ENCODE measurements around the gene NTSR1. TPM values are rescaled to one million over a fixed set of nuclear protein-coding genes. Genes with fewer than 3 reads are reported as not detected.

NTSR1 gene
- total and polyA plus RNA-seq, 3 donors from 2014 or later, result 0.41 to 1.3 (median 0.81) TPM

DNA sequence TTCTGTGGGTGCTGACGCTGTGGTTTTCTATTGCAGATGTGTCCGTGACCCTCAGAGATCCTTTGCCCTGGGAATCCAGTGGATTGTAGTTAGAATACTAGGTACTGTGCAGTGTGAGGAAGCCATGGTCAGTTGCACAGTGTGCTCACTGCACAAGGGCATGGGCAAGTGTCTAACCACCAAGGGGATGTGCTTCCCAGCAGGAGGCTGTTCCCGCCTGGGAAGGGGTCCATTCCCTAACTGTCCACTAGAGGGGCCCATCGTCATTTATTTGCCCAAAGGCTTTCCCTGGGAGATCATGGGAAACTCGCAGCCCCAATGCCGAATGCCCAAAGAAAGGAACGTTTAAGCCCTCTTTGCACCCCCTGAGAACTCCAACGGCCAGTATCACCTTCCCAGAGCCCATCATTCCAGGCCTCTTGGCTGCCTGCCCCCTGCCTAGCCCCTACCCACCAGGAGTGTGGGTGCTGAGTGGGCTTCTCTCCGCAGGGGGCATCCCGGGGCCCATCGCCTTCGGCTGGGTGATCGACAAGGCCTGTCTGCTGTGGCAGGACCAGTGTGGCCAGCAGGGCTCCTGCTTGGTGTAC lies 40.1 kb upstream of the NTSR1 start:
- no peak overlapping the region for H3K4me3 ChIP-seq
- intact Hi-C loops (cut with DNase I; ENCODE audit: low total_unique reads), result loop anchor here (10.0 kb wide), 2 partner anchors 116 to 146 kb away; partner anchors contain the start of gene COL9A3
- no peaks in the 10 kb centered on the region for H3K36me3 ChIP-seq (ENCODE audit: low read depth, missing control alignments)
- H3K27me3 ChIP-seq, result no peaks in the 10 kb centered on the region
- H3K4me1 ChIP-seq, result peaks cover 19% of the 10 kb centered on the region
- DNase-seq, result peak; percentile 87
- no peak overlapping the region for H3K27ac ChIP-seq
- TF ChIP-seq, protein P1, sequence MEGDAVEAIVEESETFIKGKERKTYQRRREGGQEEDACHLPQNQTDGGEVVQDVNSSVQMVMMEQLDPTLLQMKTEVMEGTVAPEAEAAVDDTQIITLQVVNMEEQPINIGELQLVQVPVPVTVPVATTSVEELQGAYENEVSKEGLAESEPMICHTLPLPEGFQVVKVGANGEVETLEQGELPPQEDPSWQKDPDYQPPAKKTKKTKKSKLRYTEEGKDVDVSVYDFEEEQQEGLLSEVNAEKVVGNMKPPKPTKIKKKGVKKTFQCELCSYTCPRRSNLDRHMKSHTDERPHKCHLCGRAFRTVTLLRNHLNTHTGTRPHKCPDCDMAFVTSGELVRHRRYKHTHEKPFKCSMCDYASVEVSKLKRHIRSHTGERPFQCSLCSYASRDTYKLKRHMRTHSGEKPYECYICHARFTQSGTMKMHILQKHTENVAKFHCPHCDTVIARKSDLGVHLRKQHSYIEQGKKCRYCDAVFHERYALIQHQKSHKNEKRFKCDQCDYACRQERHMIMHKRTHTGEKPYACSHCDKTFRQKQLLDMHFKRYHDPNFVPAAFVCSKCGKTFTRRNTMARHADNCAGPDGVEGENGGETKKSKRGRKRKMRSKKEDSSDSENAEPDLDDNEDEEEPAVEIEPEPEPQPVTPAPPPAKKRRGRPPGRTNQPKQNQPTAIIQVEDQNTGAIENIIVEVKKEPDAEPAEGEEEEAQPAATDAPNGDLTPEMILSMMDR (IDR thresholded peaks at IDR 0.05), result peak; percentile 83 to 93 (median 87)
- TF ChIP-seq POLR2A (IDR thresholded peaks at IDR 0.05), result no peak
- 55 to 62% methylated on average over 11 to 12 of the region's 13 CpGs for WGBS, 2 donors
- H3K9me3 ChIP-seq, result no peaks in the 10 kb centered on the region

DNA sequence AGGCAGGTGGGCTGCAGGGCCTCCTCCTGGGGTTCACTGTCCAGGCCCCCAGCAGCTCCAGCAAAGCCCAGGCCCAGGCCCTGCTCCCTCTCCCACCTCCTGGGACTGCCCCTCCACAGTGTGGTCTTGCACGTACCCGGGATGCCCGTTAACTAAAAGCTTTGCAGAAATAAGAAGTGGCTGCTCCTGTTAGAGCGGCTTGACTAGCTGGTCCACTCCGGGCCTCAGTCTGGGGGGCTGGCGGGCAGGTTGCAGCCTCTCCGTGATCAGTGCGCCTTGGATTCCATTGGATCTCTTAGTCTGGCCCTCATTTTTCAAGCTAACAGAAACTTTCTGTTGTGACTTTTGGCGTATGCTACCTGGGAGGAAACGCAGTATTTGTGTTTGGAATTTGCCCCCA lies 39.4 kb upstream of the NTSR1 start:
- WGBS, 2 donors, result 68 to 84% methylated on average over 7 to 10 of the region's 10 CpGs
- peak overlapping the region in 1 of 2 donors; percentile 36 for H3K27ac ChIP-seq
- TF ChIP-seq POLR2A (IDR thresholded peaks at IDR 0.05), result no peak
- TF ChIP-seq, protein P1 (IDR thresholded peaks at IDR 0.05), result no peak
- H3K27me3 ChIP-seq, result no peaks in the 10 kb centered on the region
- DNase-seq, result no peak
- intact Hi-C loops (cut with DNase I; ENCODE audit: low total_unique reads), result loop anchor here (10.0 kb wide), 2 partner anchors 116 to 146 kb away; partner anchors contain the start of gene COL9A3
- H3K4me3 ChIP-seq, result no peak overlapping the region
- H3K9me3 ChIP-seq, result no peaks in the 10 kb centered on the region
- H3K4me1 ChIP-seq, result peaks cover 19% of the 10 kb centered on the region
- no peaks in the 10 kb centered on the region for H3K36me3 ChIP-seq (ENCODE audit: low read depth, missing control alignments)

DNA sequence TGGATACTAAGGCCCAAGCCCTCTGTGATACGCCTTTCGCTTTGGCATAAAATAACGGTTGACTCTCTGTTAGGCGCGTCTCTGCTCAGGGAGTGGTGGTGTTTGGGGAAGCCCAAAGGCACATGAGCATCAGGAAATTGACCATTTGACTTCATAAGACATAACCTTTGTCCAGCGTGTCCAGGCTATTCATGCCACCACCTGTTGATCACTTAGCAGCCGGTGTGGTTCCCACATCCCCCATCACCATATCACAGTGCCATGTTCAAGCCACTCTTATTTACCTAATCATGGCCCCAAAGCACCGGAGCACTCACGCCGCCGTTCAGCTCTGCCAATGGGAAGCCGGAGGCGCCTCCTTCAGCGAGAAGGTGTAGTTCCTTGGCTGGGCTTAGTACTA lies 38.5 kb upstream of the NTSR1 start:
- DNase-seq, result no peak
- no peaks in the 10 kb centered on the region for H3K9me3 ChIP-seq
- TF ChIP-seq, protein P1 (IDR thresholded peaks at IDR 0.05), result no peak
- TF ChIP-seq POLR2A (IDR thresholded peaks at IDR 0.05), result no peak
- no peak overlapping the region for H3K4me3 ChIP-seq
- intact Hi-C loops (cut with DNase I; ENCODE audit: low total_unique reads), result no loop called here
- H3K36me3 ChIP-seq (ENCODE audit: low read depth, missing control alignments), result no peaks in the 10 kb centered on the region
- H3K27ac ChIP-seq, result peak overlapping the region in 1 of 2 donors; percentile 36
- H3K4me1 ChIP-seq, result peaks cover 19% of the 10 kb centered on the region
- no peaks in the 10 kb centered on the region for H3K27me3 ChIP-seq
- 75 to 84% methylated on average over 14 of the region's 14 CpGs for WGBS, 2 donors

DNA sequence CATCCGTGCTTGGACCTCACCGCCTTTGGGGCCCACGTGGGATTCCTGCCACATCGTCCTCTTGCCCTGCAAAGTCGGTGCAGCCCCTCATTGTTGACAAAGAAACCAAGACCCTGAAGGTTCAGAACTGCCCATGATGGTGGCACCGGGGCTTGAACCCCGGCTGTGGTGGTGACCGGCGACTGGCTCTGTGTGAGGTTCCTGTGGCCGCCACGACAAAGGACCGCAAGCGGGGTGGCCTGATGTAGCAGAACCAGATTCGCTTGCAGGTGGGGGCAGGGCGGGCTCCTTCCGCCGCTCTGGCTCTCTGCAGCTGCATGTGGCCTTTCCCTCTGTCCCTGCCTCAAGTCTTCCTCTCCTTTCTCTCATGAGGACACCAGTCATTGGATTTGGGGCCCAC lies 37.6 kb upstream of the NTSR1 start:
- no peak for DNase-seq
- TF ChIP-seq, protein P1 (IDR thresholded peaks at IDR 0.05), result no peak
- no peak for TF ChIP-seq POLR2A (IDR thresholded peaks at IDR 0.05)
- no peak overlapping the region for H3K4me3 ChIP-seq
- no peak overlapping the region for H3K27ac ChIP-seq
- H3K36me3 ChIP-seq (ENCODE audit: low read depth, missing control alignments), result no peaks in the 10 kb centered on the region
- intact Hi-C loops (cut with DNase I; ENCODE audit: low total_unique reads), result no loop called here
- H3K9me3 ChIP-seq, result no peaks in the 10 kb centered on the region
- 86 to 96% methylated on average over 11 to 17 of the region's 17 CpGs for WGBS, 2 donors
- peaks cover 19% of the 10 kb centered on the region for H3K4me1 ChIP-seq
- no peaks in the 10 kb centered on the region for H3K27me3 ChIP-seq

DNA sequence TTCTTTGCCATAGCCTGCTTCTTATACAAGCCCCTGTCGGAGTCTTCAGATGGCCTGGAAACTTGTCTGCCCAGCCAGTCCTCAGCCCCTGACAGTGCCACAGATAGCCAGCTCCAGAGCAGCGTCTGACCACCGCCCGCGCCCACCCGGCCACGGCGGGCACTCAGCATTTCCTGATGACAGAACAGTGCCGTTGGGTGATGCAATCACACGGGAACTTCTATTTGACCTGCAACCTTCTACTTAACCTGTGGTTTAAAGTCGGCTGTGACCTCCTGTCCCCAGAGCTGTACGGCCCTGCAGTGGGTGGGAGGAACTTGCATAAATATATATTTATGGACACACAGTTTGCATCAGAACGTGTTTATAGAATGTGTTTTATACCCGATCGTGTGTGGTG lies 36.9 kb upstream of the NTSR1 start:
- TF ChIP-seq POLR2A (IDR thresholded peaks at IDR 0.05), result no peak
- TF ChIP-seq, protein P1 (IDR thresholded peaks at IDR 0.05), result no peak
- H3K9me3 ChIP-seq, result no peaks in the 10 kb centered on the region
- intact Hi-C loops (cut with DNase I; ENCODE audit: low total_unique reads), result no loop called here
- H3K4me3 ChIP-seq, result no peak overlapping the region
- H3K36me3 ChIP-seq (ENCODE audit: low read depth, missing control alignments), result no peaks in the 10 kb centered on the region
- H3K27ac ChIP-seq, result no peak overlapping the region
- 89 to 91% methylated on average over 11 to 15 of the region's 15 CpGs for whole genome bisulfite sequencing, 2 donors
- H3K27me3 ChIP-seq, result no peaks in the 10 kb centered on the region
- peaks cover 15% of the 10 kb centered on the region for H3K4me1 ChIP-seq
- DNase-seq, result no peak

Measured in testis (tissue), 3 donors.